Measurements from ENCODE around the gene DHRS4. TPM values are rescaled to one million over a fixed set of nuclear protein-coding genes. Genes with fewer than 3 reads are reported as not detected.

DHRS4 gene
- total and polyA plus RNA-seq, 2 of the 13 experiments (the other 11 are each of a cell fraction or from before 2014, with no cell fraction given): 23.9 to 45.1 TPM

GRCh38 chr14:23926543-23926942 lies 27.0 kb upstream of the DHRS4 start (continued):
- no peak for TF ChIP-seq HIC2 (CRISPR knock-in tag; IDR thresholded peaks at IDR 0.05; ENCODE audit: low read depth)
- TF ChIP-seq ZNF232 (CRISPR knock-in tag; IDR thresholded peaks at IDR 0.05; ENCODE audit: borderline replicate concordance): no peak
- no peak for TF ChIP-seq MYNN (CRISPR knock-in tag; IDR thresholded peaks at IDR 0.05; ENCODE audit: low read depth)
- TF ChIP-seq ZSCAN20 (CRISPR knock-in tag; IDR thresholded peaks at IDR 0.05; ENCODE audit: borderline replicate concordance): no peak
- no peak for TF ChIP-seq DMAP1 (CRISPR knock-in tag; IDR thresholded peaks at IDR 0.05)
- no peak for TF ChIP-seq HMGA1 (CRISPR knock-in tag; conservative IDR thresholded peaks at IDR 0.05)
- no peak for TF ChIP-seq HOXA5 (CRISPR knock-in tag; IDR thresholded peaks at IDR 0.05)

DNA sequence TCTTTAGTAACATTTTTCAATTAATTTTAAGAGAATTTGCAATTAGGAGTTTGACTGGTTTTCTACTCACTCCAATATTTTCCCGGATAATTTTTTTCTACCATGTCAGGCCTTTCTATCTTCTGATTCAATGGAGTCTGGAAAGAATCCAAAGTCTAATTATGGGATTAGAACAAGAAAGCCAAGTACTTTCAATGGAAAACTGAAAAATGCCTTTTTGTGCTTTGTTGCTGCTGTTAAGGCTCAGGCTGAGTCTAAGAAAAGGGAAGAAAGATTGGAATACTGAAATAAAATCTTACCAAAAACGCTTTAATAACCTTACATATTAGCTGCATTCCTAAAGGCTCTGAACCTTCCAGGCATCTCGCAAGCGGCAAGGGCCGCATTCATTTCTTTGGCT lies 24.4 kb upstream of the DHRS4 start:
- H3K4me2 ChIP-seq (ENCODE audit: low read depth, low read length): no peak overlapping the region
- peaks cover 11% of the 10 kb centered on the region for H3K4me1 ChIP-seq (ENCODE audit: insufficient read depth, low read length)
- H3K27me3 ChIP-seq (ENCODE audit: control insufficient read depth in 1 of 2, insufficient read depth in 2 of 2, low read length in 2 of 2): no peaks in the 10 kb centered on the region; a peak in 2 of 5 replicates
- FAIRE-seq (no peak), ATAC-seq (no peak), DNase-seq (ENCODE audit: low spot score) (no peak)
- TF ChIP-seq CHD4 (IDR thresholded peaks at IDR 0.05; ENCODE audit: borderline replicate concordance, low read length) (no peak), ZNF552 (CRISPR knock-in tag; IDR thresholded peaks at IDR 0.05; ENCODE audit: borderline replicate concordance) (no peak), SIN3A (IDR thresholded peaks at IDR 0.05; ENCODE audit: borderline replicate concordance, low read depth, low read length) (0 out of 2 replicates have a peak, but pooled peaks have one; percentile 20), RBM22 (optimal IDR thresholded peaks at IDR 0.05; ENCODE audit: low read length) (no peak), ZNF263 (CRISPR knock-in tag; IDR thresholded peaks at IDR 0.05) (no peak), USF2 (IDR thresholded peaks at IDR 0.05; ENCODE audit: low read depth, low read length) (no peak), USF2 (CRISPR knock-in tag; IDR thresholded peaks at IDR 0.05; ENCODE audit: borderline replicate concordance) (0 out of 2 replicates have a peak, but pooled peaks have one; percentile 16)
- no peaks in the 10 kb centered on the region for H3K36me3 ChIP-seq (replicated peaks in 1 of 2; ENCODE audit: control insufficient read depth in 1 of 2, insufficient read depth in 2 of 2, low read length in 2 of 2)
- no peaks in the 10 kb centered on the region for H3K79me2 ChIP-seq (ENCODE audit: insufficient read depth, low read length)
- 60% methylated on average over 5 of the region's 5 CpGs for WGBS (ENCODE audit: low lambda C conversion rate)
- intact Hi-C loops (cut with micrococcal nuclease; ENCODE audit: unreplicated experiment): loop anchor here (1.0 kb wide), 3 partner anchors 202 to 340 kb away; no protein-coding TSS in a partner anchor
- H3K4me3 ChIP-seq (replicated peaks in 1 of 3; ENCODE audit: insufficient read depth in 1 of 3, low read depth in 2 of 3, low read length in 3 of 3): no peak overlapping the region
- POLR2A ChIA-PET: no interaction called here
- no peak overlapping the region for H3K9ac ChIP-seq (ENCODE audit: insufficient read depth, low read depth, low read length)
- CTCF ChIA-PET (ENCODE audit: low intra/inter-chr PET ratio, low total read pairs): interaction anchor here (1.2 to 3.0 kb wide), 8 partner anchors 19 to 340 kb away, joined by 5 to 46 read pairs (median 18); partner anchors contain the start of gene DHRS4
- no peak overlapping the region for H2AFZ ChIP-seq (ENCODE audit: low read length)
- no TSS peak for BruUV-seq (replicated peaks)
- in situ Hi-C loops (cut with HindIII; ENCODE audit: extremely low pct_ligation_motif_present, low pct_unique_long_range_greater_than_20kb): no loop called here
- no peaks in the 10 kb centered on the region for H4K20me1 ChIP-seq (ENCODE audit: insufficient read depth, low read length)
- no peaks in the 10 kb centered on the region for H3K9me3 ChIP-seq (ENCODE audit: low read length)
- no peak overlapping the region for H3K27ac ChIP-seq (ENCODE audit: extremely low read length, insufficient read depth, low read length)
